C1 segment of cervical spinal cord (tissue), 14 donors: ENCODE data around the gene CHP2.
"Not testable (repeated sequence)": the region's sequence is repeated elsewhere in the genome, so short reads cannot be mapped to it uniquely, and the experiment has no call there.

Experiments
- DNase-seq, 14 donors: peaks; one replicate each; lab custom pipeline; 2025; lab: John Stamatoyannopoulos, UW

Gene CHP2

DNA sequence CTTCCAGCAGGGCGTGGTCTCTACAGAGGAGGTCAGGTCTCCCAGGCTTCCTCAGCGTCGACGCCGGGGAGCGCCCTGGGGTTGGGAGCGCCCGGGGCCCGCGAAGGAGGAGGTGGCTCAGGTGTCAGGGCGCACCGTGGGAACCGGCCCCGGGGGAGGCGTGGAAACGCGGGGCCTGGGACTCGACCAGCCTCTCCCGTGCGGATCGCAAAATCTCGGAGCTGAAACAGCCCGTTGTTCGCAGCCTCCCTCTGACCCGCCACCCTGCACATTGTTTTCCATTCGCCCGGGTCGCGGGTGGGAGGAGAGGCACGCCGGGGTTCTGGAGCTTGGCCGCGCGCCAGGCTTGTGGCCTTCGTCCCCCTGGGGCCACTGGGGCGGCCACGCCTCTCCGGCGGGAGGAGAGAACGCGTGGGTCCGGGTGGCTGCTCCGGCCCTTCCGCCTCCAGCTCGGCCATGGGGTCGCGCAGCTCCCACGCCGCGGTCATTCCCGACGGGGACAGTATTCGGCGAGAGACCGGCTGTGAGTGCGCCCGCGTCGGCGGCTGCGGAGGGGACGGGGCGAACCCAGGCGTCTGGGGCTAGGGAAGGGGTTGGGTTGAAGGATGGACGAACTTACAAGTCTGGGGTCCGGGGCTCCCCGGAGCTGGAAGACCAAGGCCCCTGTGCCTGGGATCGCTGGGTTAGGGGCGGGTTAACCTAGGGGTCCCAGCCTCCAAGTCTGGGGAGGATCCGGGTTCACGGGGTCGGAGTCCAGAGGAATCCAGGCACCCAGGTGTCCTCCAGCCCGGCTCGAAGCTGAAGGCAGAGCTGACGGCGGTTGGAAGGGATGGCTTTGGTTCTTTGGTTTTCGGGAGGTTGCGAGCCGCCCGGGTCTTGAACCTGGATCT, at the start of gene CHP2:
Gene CHP2 (plus strand): TSS at position 433 of the 890 bp plus-strand sequence. CDS start 24 bp downstream, at position 457.
- DNase-seq = no peak

DNA sequence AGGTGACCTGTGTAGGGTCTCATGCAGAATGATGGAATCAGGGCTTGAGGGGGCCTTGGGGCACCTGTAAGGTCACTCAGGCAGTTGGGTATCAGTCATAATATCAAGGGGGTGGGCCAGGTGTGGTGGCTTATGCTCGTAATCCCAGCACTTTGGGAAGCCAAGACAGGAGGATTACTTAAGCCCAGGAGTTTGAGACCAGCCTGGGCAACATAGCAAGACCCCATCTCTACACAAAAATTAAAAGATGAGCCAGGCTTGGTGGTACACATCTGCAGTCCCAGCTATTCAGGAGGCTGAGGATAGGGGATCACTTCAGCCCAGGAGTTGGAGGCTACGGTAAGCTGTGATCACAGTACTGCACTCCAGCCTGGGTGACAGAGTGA, 49.3 kb upstream of the CHP2 start:
- DNase-seq = no peak

DNA sequence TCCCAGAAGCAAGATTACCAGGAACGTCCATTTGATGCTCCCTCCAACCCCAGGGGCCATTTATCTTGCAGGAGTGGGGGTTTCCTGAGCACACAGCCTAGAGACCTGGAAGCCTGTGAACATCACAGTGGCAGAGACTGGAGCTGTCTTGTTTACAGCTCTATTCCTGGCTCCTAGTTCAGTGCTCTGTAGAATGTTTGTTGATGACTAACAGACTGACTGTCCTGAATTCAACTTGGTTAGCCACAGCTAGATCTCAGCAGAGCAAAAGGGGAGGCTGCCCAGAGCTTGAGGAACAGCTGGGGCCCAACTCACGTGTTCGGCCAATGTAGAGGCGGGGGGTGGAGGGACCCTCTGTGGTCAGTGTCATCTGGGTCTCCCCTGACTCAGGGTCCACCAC, 48.4 kb upstream of the CHP2 start:
- no peak for DNase-seq

DNA sequence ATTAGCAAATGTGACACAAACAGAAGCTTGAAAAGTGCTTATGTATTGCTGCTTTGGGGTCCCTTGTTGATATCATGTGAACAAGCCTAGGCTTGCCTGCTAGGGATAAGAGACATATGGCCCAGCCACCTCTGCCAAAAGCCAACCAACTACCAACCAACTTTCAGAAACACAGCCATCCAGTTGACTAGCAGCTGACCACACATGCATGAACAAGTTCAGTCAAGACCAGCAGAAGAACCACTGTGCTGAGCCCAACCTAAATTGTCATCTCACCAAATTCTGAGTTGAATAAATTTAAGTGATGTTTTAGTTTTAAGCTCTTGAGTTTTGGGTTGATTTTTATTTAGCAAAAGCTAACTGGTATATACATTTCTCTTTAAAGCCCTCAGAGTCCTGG, 45.3 kb upstream of the CHP2 start:
- DNase-seq = no peak

DNA sequence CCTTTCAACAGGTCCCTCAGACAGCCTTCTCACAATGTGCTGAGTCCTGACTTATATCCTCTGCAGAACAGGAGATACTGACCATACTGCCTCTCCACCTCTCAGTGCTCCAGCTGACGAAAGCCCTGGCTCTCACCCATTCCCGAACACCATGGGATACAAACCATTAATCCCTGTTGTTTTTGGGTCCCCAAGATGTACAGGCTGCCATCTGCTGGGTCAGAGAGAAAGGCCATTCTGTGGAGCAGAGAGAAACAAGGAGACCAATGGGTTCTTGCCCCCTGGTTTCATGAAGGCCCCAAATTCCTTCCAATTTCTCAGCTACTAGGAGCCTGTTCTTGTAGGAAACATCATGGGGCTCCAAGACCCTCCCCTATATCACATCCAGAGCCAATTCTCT, 44.8 kb upstream of the CHP2 start:
- no peak for DNase-seq

DNA sequence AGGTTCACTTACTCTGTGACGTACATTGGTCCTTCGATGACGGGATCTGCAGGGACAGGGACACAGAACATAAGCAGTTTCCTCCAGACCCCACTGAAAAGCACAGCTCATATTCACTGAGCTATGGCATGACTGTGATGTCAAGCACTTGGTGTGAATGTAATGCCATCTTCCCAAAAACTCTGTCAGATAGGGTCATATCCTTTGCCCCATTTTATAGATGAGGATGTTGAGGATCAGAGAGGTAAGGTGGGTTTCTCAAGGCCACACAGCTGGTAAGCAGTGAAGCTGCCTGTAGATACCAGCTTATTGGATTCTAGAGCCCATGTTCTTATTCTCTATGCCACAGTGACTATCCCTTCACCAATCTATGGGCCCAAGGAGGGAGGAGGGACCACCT, 44.3 kb upstream of the CHP2 start:
- no peak for DNase-seq

DNA sequence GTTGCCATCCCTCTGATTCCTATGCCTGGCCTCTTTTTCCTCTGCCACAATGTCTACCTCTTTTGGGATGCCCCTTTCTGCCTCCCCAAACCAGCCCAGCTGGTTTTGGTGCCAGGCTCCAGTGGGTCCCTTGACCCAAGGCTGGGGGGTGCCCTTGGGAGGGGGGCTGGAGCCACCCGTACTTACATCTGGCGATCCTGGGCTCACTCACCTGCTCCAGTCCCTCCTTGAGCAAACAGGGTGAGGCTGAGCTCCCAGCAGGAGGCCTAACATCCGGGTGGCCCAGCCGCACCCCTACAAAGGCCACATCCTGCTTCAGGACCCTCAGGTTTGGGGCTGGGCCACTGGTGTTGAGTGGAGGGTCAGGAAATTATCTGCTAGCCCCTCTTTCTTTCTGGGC, 43.0 kb upstream of the CHP2 start:
- no peak for DNase-seq

DNA sequence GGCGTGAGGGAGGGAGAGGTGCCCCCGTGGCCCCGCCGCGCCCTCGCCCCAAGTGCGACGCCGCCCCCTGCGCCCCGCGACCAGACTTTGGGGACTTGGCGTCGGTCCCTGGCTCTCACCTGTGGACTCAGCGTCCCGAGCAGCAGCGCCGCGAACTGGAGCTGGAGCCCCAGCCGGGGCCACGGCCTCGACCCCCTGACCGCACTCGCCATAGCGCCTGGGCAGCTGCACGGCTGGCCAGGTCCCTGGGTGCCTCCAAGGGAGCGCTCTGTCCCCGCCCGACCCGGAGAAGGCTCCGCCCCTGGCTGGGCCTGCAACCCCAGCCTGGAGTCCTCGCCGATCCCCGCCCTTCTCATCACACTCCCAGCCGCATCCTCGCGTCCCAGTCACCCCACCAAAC, 41.9 kb upstream of the CHP2 start, which contains the start of gene ERN2:
Gene ERN2 (minus strand): TSS at position 247 of the 400 bp plus-strand sequence. CDS start 35 bp downstream, at position 212.
- no peak for DNase-seq

DNA sequence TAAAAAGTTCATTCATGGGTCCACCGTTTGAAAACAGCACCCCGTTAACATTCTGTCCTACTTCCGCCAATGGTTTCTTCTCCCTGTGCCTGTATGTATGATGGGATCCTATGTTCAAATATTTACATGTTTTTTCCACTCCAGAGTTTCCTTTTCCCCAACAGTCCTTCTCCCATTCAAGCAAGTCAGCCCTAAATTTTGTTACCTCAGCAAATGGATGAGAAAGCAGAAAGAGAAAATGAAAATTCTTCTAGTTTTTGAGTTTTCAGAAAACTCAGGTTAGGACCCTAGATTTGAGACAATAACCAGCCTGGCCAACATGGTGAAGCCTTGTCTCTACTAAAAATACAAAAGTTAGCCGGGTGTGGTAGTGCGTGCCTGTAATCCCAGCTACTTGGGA, 38.3 kb upstream of the CHP2 start:
- no peak for DNase-seq

DNA sequence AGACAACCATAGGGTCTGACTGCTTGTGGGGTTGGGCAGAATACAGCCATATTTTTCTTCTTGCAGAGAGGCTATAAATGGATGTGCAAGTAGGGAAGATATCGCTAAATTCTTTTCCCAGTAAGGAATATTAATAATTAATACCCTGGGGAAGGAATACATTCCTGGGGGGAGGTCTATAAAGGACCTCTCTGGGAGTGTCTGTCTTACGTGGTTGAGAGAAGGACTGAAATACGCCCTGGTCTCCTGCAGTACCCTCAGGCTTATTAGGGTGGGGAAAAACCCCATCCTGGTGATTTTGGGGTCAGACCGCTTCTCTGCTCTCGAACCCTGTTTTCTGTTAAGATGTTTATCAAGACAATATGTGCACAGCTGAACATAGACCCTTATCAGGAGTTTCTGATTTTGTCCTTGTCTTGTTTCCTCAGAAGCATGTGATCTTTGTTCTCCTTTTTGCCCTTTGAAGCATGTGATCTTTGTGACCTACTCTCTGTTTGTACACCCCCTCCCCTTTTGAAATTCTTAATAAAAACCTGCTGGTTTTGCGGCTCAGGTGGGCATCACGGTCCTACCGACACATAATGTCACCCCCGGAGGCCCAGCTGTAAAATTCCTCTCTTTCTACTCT, 32.1 kb upstream of the CHP2 start:
- not testable (repeated sequence) for DNase-seq

DNA sequence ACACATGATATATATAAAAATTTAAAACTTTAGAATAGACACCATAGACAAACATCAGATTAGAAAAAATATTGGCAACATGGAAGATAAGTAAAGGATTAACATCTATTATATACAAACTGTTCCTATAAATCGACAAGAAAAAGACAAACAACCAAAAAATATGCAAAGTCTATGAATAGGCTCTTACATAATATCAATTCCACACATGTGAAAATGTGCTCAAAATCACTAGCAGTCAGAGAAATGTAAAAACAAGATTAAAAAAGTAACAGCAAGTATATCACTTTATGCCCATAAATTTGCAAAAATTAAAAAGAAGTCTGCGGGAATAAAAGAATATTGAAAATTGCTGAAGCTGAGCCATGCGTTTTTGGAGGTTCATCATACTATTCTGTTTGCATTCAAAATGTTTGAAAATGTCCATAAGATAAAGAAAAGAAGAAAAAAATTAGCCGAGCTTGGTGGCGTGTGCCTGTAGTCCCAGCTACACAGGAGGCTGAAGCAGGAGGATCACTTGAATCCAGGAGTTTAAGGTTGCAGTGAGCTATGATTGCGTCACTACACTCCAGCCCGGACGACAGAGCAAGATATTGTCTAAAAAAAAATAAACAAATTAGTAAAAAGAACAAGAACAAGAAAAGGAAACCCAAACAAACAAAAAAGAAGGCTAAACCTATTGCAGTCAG, 30.6 kb upstream of the CHP2 start:
- no peak for DNase-seq

DNA sequence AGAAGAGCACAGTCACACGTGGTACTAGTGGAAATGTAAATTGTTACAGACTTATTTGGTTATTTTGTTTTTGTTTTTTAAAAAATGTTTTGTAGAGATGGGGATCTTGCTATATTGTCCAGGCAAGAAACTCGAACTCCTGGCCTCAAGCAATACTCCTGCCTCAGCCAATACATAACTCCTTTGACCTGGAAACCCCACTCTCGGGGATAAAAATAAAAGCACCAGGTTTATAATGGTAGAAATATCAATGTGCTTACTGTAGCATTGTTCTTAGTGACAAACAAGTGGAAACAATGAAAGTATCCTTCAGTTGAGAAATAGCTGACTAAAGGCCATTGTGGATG, 30.1 kb upstream of the CHP2 start:
- no peak for DNase-seq

DNA sequence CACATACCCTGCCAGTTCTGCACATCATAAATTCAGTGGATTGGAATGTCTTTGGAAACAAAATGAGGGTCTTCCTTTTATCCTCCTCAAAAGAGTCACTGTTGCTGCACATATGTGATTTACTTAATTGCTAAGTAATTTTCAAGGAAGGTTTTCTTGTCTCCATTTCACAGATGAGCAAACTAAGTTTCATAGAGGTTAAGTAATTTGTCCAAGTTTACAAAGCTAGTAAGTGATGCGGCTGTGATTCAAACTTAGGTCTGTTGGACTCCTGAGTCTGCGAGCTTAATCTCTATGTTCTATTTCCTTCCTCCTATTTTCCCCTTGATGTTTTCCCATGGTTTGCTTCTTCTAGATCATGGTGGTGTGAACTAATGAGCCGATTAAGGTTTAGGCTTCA, 28.1 kb upstream of the CHP2 start:
- DNase-seq = no peak

DNA sequence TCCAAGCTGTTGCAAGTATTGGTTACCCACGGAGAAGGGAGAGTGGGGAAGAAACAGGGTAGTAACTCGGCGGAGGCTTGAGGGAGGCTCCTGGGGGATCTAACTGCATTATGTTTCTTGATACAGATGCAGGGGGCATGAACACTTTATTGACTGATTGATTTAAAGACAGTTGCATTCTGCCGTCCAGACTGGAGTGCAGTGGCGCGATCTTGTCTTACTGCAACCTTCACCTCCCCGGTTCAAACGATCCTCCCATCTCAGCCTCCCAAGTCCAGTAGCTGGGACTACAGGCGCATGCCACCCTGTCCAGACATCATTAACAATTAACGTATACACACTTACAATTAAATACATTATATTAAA, 26.7 kb upstream of the CHP2 start:
- DNase-seq = no peak

DNA sequence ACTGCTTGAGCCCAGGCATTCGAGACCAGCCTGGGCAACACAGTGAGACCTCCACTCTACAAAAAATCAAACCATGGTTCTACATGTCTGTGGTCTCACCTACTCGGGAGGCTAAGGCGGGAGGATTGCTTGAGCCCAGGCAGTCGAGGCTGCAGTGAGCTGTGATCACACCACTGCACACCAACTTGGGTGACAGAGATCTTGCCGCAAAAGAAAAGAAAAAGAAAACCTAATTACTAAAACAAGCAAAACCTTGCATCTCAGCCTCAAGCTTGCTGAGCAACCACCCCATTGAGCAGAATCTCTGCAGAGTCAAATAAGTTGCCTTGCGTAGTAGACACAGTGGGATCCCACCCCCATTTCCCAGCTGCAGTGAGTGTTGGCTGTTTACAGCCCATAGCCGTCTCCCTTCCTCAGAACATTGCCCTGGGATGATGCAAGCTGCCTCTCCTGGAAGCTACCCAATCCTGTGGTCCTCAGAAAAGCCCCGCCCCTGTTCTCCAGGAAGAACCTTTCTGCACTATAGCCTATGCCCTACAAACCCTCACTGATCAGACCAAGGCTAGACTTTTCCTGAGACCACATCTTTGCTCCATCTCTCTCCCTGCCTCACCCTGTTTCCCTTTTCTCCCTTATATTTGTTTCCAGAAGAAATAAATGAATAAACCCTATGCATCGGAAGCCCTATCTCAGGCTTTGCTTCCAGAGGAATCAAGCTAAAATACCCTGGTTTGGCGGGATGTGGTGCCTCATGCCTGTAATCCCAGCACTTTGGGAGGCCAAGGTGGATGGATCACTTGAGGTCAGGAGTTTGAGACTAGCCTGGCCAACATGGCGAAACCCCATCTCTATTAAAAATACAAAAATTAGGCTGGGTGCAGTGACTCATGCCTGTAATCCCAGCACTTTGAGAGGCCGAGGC, 25.1 kb upstream of the CHP2 start:
- no peak for DNase-seq

DNA sequence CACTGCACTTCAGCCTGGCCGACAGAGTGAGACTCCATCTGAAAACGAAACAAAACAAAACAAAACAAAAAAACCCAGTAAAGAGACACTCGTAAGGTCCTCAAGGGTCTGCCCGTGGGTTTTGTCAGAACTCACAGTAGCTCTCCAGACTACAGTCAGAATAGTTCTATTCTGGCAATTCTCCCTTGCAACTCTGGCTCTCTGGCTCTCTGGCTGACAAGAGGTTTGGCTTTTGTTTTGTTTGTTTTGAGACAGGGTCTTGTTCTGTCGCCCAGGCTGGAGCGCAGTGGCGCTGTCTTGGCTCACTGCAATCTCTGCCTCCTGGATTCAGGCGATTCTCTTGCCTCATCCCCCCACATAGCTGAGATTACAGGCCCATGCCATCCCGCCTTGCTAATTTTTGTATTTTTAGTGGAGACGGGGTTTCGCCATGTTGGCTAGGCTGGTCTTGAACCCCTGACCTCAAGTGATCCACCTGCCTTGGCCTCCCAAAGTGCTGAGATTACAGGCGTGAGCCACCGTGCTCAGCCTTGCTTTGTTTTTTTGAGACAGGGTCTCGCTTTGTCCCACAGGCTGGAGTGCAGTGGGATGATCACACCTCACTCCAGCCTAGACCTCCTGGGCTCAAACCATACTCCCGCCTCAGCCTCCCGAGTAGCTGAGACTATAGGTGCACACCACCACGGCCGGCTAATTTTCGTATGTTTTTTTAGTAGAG, 20.5 kb upstream of the CHP2 start:
- DNase-seq = no peak

DNA sequence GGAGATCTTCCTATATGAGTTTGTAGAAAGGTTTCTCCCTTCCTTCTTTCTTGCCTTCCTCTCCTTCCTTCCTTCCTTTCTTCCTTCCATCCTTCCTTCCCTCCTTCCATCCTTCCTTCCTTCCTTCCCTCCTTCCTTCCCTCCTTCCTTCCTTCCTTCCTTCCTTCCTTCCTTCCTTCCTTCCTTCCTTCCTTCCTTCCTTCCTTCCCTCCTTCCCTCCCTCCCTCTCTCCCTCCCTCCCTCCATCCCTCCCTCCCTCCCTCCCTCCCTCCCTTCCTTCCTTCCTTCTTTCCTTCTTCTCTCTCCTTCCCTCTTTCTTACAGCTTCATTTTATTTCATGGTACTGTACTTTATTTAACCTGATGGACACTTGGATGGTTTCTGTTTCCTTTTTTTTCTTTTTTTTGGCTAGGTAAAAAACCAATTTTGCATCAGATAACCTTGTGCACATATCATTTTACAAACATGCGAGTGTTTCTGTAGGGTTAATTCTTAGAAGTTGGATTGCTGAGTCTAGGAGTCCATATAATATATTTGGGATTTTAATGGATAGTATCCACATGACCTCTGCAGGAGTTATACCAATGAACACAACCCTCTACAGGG, 17.3 kb upstream of the CHP2 start:
- DNase-seq = not testable (repeated sequence)

DNA sequence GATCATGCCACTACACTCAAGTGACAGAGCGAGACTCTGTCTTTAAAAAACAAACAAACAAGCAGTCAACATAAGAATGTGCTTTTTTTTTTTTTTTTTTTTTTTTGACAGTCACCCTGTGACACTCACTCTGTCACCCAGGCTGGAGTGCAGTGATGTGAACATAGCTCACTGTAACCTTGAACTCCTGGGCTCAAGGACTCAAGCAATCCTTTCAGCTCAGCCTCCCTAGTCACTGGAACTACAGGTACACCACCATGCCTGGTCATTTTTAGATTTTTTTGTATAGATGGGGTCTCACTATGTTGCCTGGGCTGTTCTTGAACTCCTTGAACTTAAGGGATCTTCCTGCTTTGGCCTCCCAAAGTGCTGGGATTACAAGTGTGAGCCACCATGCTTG, 15.3 kb upstream of the CHP2 start:
- DNase-seq = no peak

DNA sequence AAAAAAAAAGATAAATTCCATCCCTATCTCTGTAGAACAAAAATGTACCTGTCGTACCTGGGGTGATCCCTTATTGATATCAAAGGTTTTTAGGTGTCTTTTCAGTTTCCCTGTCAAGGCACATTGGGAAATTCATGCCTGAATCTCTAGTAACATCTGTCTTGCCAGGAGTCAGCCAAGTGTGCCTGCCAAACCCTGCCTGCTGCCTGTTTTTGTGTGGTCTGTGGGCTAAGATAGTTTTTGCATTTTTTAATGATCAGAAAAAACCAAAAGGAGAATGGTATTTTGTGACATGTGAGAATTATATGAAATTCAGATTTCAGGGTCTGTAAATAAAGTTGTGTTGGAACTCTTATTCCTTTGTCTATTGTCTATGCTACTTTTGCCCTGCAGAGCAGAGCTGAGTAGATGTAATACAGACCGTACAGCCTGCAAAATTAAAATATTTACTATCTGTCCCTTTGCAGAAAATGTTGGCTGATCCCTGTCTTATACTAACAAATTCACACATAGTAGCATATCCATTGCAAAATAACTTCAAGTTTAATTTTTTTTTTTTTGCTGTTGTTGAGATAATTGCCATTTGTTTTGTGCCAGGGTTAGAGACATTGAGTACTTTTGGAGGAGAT, 13.0 kb upstream of the CHP2 start:
- no peak for DNase-seq

DNA sequence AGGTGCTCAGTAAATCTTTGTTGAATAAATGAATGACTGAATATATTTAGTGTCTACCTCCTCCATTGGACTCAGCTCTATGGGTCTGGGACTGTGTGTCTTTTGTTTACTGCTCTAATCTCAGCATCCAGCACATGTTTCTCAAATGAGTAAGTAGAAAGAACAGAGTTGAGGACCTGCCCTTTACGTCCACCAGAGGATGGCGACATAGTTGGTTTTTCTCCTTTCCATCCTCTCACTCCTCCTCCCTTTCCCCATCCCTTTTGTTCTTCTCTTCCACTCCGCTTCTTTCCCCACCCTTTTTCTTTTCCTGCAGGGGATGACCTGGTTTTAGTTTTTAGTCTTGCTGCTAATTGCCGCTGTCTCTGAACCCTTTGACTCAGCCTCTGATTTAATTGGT, 12.1 kb upstream of the CHP2 start:
- no peak for DNase-seq
